Transverse colon (tissue), 4 donors: Measurements from ENCODE around the gene BCAS1.

Experiments used
- CTCF ChIP-seq, 5 experiments: fragments of 200-600 bp in 3 of 5; fragments of 450-650 bp in 2 of 5; sonication (generic) in 3 of 5; IDR thresholded peaks; 1 replicate in 2 of 5; 2 replicates in 3 of 5; pipeline ENCODE4 v1.5.1; 2016 to 2017; ENCODE audit warnings: antibody characterized with exemption in 5 of 5, inconsistent platforms in 3 of 5, mild to moderate bottlenecking in 2 of 5, moderate library complexity in 1 of 5
- EP300 ChIP-seq: sonication (generic); formaldehyde crosslinking; IDR thresholded peaks from one replicate; pipeline ENCODE4 v1.6.1; 2017; ENCODE audit warnings: antibody characterized with exemption, low read depth
- POLR2A ChIP-seq: fragments of 450-650 bp; IDR thresholded peaks from one replicate; pipeline ENCODE4 v1.6.1; 2016; ENCODE audit warnings: antibody characterized with exemption, mild to moderate bottlenecking, moderate library complexity
- POLR2AphosphoS5 ChIP-seq, 3 donors: sonication (generic); formaldehyde crosslinking; IDR thresholded peaks; one replicate each; pipeline ENCODE4 v1.6.1; 2016; ENCODE audit warnings: antibody characterized with exemption in 3 of 3

- no peak for TF ChIP-seq POLR2AphosphoS5 (IDR thresholded peaks at IDR 0.05)
- no peak for TF ChIP-seq CTCF (IDR thresholded peaks at IDR 0.05)
- no peak for TF ChIP-seq POLR2A
- no peak for TF ChIP-seq EP300
These were observed 27.7 kb upstream of the BCAS1 start for GRCh38 chr20:54098047-54098446.
